D721Med (cell line): ENCODE data around the gene SNRK.
A peak's percentile ranks its signal among the peaks of the same experiment; 100 is the strongest.

Experiments used
- DNase-seq: peaks from one replicate; pipeline ENCODE4 v3.0.0; 2011; ENCODE audit warnings: low spot score; ENCODE audit not compliant: insufficient read length
- FAIRE-seq: peaks from 2 replicates; lab custom pipeline; 2011; peaks lifted over from hg19 to GRCh38; lab: Jason Lieb, UNC
- TF ChIP-seq, protein P1 (sequence below): IDR thresholded peaks from 2 replicates; pipeline ENCODE4 v1.5.1; 2012; ENCODE audit warnings: mild to moderate bottlenecking, control low read depth; ENCODE audit not compliant: insufficient read depth; ENCODE audit errors: missing control alignments

SNRK gene

DNA sequence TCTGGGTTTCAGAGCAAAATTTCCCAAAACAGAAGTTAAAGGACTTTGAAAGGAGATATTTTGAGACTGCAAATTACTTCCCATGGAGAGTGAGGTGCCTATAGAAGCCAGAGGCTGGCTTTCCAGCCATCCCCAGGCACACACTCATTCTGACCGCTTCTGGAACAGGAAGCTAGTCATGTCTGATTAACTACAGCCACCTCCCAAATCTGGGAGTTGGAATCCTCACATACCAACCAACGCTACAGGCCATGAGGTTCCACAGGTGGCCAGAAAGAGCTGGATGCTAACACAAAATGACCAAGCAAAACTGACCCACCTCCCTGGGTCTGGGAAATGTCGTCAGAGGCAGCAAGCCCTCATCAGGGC lies 87.2 kb downstream of the SNRK start:
- TF ChIP-seq, protein P1, sequence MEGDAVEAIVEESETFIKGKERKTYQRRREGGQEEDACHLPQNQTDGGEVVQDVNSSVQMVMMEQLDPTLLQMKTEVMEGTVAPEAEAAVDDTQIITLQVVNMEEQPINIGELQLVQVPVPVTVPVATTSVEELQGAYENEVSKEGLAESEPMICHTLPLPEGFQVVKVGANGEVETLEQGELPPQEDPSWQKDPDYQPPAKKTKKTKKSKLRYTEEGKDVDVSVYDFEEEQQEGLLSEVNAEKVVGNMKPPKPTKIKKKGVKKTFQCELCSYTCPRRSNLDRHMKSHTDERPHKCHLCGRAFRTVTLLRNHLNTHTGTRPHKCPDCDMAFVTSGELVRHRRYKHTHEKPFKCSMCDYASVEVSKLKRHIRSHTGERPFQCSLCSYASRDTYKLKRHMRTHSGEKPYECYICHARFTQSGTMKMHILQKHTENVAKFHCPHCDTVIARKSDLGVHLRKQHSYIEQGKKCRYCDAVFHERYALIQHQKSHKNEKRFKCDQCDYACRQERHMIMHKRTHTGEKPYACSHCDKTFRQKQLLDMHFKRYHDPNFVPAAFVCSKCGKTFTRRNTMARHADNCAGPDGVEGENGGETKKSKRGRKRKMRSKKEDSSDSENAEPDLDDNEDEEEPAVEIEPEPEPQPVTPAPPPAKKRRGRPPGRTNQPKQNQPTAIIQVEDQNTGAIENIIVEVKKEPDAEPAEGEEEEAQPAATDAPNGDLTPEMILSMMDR, result no peak
- FAIRE-seq (no peak), DNase-seq (no peak)

DNA sequence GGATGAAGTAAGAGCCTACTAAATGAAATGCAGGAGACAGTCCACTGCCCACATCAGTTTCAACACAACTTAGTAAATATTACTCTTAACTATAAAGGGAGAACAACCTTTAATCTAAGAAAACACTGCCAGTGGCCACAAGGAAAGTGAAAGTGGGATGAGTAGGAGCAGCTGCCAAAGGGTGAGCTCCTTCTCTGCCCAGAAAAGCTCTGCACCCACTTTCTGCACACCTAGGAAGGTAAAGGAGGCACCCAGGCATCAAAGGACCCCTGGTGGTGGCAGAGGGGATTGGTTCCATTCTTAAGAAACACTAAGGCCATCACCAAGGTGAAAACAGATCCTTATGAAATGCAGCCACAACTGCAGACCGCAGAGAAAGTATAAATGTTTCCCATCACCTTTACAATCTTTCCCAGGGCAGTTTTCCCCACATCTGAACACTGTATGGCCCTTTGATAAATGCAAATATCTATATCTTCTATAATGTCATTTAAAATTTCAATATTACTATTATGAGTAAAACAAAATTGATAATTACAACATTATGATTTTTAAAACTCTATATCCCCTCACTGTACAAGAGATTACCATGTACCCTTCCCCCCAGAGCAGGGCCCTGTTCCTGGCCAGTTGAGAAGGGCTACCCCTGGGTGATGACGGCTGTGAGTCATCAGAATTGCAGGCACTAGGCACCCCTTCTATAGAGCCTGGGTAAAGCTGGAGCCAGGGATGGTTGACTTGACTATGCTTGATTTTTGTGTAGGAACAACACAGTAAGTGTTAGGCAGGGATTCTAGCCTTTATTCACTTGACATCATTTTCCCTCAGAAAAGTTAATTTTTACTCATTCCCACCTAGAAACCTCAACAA lies 92.0 kb downstream of the SNRK start:
- DNase-seq, result no peak
- TF ChIP-seq, protein P1, result peak; percentile 56
- FAIRE-seq, result no peak

DNA sequence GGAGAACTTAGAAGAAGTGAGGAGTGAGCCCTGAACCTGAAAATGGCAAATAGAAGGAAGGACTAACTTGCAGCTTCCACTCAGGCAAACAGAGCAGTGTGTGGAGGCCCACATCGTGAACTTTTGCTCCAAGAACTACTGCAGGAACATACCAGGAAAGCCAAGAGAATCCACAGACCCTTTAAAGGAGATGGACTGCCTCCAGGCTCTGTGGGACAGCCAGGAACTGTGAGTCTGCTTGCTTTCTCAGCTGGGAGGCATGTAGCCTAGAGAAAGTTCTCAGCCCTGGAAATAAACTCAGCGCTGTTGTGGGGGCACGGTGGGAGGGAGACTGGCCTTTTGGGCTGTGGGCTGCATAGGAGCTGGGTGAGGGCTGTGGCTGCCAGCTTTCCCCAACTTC lies 93.0 kb downstream of the SNRK start:
- TF ChIP-seq, protein P1, result no peak
- no peak for DNase-seq
- no peak for FAIRE-seq

DNA sequence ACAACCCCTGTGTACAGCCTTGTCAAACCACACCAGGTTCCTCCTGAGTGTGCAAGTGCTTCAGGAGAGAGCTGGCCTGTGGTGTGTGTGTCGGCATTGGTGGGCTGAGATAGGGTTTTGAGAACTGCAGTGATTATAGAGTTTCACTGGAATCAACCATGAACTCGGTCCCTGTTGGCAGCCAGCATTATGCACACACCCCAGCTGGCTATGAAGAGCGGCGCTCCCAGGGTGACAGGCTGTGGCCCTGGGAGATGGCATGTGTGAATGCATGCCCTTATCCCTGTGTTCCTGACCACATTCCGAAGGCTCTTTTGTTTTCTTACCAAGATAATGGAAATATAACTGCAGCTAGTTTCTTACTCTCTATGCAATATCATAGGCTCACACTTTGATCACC lies 101.8 kb downstream of the SNRK start:
- DNase-seq, result no peak
- TF ChIP-seq, protein P1, result no peak
- FAIRE-seq, result no peak

DNA sequence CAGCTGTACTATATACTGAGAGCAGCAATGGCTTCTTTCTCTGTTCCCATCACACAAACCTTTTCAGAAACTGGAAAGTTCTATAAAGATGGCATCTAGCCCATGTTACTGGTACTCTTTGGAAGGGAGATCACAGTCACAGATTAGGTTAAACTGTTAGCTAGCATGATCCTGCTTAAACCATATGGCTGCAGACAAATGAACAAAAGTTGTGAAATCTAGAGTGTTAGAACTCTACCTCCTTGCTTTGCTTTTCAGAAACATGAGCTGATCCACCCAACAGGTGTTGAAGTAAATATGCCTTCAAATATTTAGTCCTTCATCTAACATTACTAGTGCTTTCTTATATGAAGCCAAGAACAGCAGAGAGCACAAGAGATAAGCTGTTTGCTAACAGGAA lies 102.6 kb downstream of the SNRK start:
- DNase-seq (no peak), FAIRE-seq (no peak)
- TF ChIP-seq, protein P1, result no peak

DNA sequence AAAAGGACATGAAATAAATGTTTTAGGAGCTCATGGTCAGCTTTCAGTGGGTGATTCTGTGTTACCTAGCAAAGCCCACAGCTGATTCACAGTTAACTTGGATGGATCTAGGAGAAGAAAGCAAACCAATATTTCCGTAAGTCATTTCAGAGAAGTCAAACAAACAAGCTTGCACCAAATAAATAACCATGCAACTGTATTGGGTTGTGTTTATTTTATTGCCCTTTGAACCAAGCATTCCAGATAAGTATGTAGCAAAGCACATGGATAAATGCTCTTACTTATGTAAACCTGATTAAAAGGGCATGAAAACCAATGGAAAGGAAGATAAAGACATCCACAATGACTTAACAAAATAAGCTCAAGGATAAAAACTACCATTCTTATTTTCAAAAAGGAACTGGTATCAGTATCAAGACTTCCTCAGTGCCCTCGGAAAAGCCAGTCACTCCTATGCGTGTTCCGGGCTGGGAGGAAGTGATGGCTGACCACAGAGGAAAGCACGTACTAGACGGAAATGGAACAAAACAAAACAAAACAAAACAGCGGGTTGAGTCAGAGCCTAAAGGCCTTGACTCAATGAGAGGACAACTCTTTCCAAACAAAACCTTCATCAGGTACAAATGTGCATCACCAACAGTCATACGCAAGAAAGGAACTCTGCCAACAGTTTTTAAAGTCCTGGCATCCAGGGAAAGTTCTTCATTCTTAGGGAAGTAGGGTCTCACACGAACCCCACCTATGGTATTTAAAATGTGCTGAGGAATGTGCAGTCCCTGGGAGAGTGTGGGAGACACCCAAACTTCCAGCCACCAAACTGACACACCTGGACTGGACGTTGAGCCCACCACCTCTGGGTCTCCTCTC lies 103.3 kb downstream of the SNRK start:
- TF ChIP-seq, protein P1, result no peak
- DNase-seq (no peak), FAIRE-seq (no peak)
